HepG2 (cell line): ENCODE results near the gene MAEA. TPM values are rescaled to one million over a fixed set of nuclear protein-coding genes. Genes with fewer than 3 reads are reported as not detected.
A peak's percentile ranks its signal among the peaks of the same experiment; 100 is the strongest.

ENCODE experiments used
- ARNTL ChIP-seq: sonication (generic); formaldehyde crosslinking; IDR thresholded peaks from 2 replicates; pipeline ENCODE4 v1.4.0; 2020; ENCODE audit warnings: mild to moderate bottlenecking, missing genetic modification reagents
- CBX1 ChIP-seq: IDR thresholded peaks from one replicate; pipeline ENCODE4 v1.6.1; 2016; ENCODE audit warnings: antibody characterized with exemption, low read depth
- GABPB1 ChIP-seq: IDR thresholded peaks from 2 replicates; pipeline ENCODE4 v1.6.1; 2016; ENCODE audit warnings: mild to moderate bottlenecking, missing genetic modification reagents, moderate library complexity, missing compliant biosample characterization
- HBP1 ChIP-seq: IDR thresholded peaks from 2 replicates; pipeline ENCODE4 v1.6.1; 2016; ENCODE audit warnings: low read depth, control low read depth
- HCFC1 ChIP-seq: fragments of 150-350 bp; IDR thresholded peaks from 2 replicates; pipeline ENCODE4 v1.6.1; 2014; ENCODE audit warnings: low read depth, low read length
- HMG20B ChIP-seq: conservative IDR thresholded peaks from 2 replicates; pipeline ENCODE4 v1.6.1; 2016; ENCODE audit warnings: missing genetic modification reagents, missing compliant biosample characterization
- HNF1B ChIP-seq: sonication (generic); formaldehyde crosslinking; IDR thresholded peaks from 2 replicates; pipeline ENCODE4 v1.5.1; 2020; ENCODE audit warnings: mild to moderate bottlenecking, moderate library complexity, missing genetic modification reagents
- JUN ChIP-seq: sonication (generic); formaldehyde crosslinking; IDR thresholded peaks from 2 replicates; pipeline ENCODE4 v1.4.0; 2020; ENCODE audit warnings: mild to moderate bottlenecking, missing genetic modification reagents
- KDM3A ChIP-seq: IDR thresholded peaks from 2 replicates; pipeline ENCODE4 v1.6.1; 2018; ENCODE audit warnings: low read depth, missing compliant biosample characterization
- KLF13 ChIP-seq: sonication (generic); formaldehyde crosslinking; IDR thresholded peaks from 2 replicates; pipeline ENCODE4 v1.4.0; 2020; ENCODE audit warnings: mild to moderate bottlenecking, missing genetic modification reagents
- NFYC ChIP-seq: IDR thresholded peaks from 2 replicates; pipeline ENCODE4 v1.6.1; 2016; ENCODE audit warnings: missing genetic modification reagents, missing compliant biosample characterization
- POLR2G ChIP-seq: fragments of 200-400 bp; formaldehyde crosslinking; IDR thresholded peaks from 2 replicates; pipeline ENCODE4 v1.6.1; 2018; ENCODE audit warnings: mild to moderate bottlenecking, low read depth, low read length, moderate library complexity
- PPARG ChIP-seq: conservative IDR thresholded peaks from 2 replicates; pipeline ENCODE4 v1.6.1; 2016; ENCODE audit warnings: missing biosample characterization, missing genetic modification reagents
- SALL1 ChIP-seq: sonication (generic); formaldehyde crosslinking; IDR thresholded peaks from 2 replicates; pipeline ENCODE4 v1.8.0; 2022; ENCODE audit warnings: mild to moderate bottlenecking, missing genetic modification reagents
- SMYD3 ChIP-seq: sonication (generic); formaldehyde crosslinking; IDR thresholded peaks from 2 replicates; pipeline ENCODE4 v1.8.1; 2023; ENCODE audit warnings: mild to moderate bottlenecking, missing genetic modification reagents
- SNRNP70 ChIP-seq: fragments of 200-400 bp; formaldehyde crosslinking; IDR thresholded peaks from 2 replicates; pipeline ENCODE4 v1.6.1; 2017; ENCODE audit warnings: mild to moderate bottlenecking, low read depth, low read length, moderate library complexity
- SP2 ChIP-seq: sonication (generic); formaldehyde crosslinking; IDR thresholded peaks from 2 replicates; pipeline ENCODE4 v1.5.1; 2020; ENCODE audit warnings: mild to moderate bottlenecking, missing genetic modification reagents
- TEAD3 ChIP-seq: optimal IDR thresholded peaks from 2 replicates; pipeline ENCODE3; 2016; ENCODE audit warnings: borderline replicate concordance
- U2AF2 ChIP-seq: fragments of 200-400 bp; formaldehyde crosslinking; IDR thresholded peaks from 2 replicates; pipeline ENCODE4 v1.6.1; 2017; ENCODE audit warnings: low read depth, mild to moderate bottlenecking, low read length
- ZNF276 ChIP-seq: sonication (generic); formaldehyde crosslinking; IDR thresholded peaks from 2 replicates; pipeline ENCODE4 v1.4.0; 2020; ENCODE audit warnings: mild to moderate bottlenecking, low read depth, missing genetic modification reagents
- ZNF281 ChIP-seq: sonication (generic); formaldehyde crosslinking; IDR thresholded peaks from 2 replicates; pipeline ENCODE4 v1.4.0; 2020; ENCODE audit warnings: missing genetic modification reagents, borderline replicate concordance
- ZNF317 ChIP-seq: sonication (generic); formaldehyde crosslinking; IDR thresholded peaks from 2 replicates; pipeline ENCODE4 v1.5.0; 2020; ENCODE audit warnings: mild to moderate bottlenecking, missing genetic modification reagents
- ZSCAN20 ChIP-seq: sonication (generic); formaldehyde crosslinking; IDR thresholded peaks from 2 replicates; pipeline ENCODE4 v1.4.0; 2020; ENCODE audit warnings: missing genetic modification reagents, mild to moderate bottlenecking, borderline replicate concordance
- polyA plus RNA-seq, 8 experiments: library from polyadenylated mRNA; depleted of rRNA in 3 of 8; stranded (reverse) in 7 of 8; unstranded in 1 of 8; fragments of >200 nt; fragmentation: Illumina TruSeq in 4 of 8; extraction: Trizol in 4 of 8; gene quantifications; 2 replicates each; pipeline versions ENCODE4 v1.2.1 to v1.2.3, GENCODE V29; 2011 to 2016; ENCODE audit warnings: low read depth in 4 of 8, missing spikeins in 1 of 8, mixed read lengths in 1 of 8; ENCODE audit not compliant: insufficient read depth in 1 of 8
- total RNA-seq, 5 experiments: library from RNA; depleted of rRNA; stranded (reverse); fragments of >200 nt; fragmentation: Illumina TruSeq; extraction: Trizol; gene quantifications; 2 replicates each; pipeline ENCODE4 v1.2.3, GENCODE V29; 2016; ENCODE audit warnings: low read depth in 1 of 5

Gene MAEA
- total and polyA plus RNA-seq, 2 of the 13 experiments (the other 11 are each of a cell fraction or from before 2014, with no cell fraction given), result 52.0 to 57.1 TPM

GRCh38 chr4:1346781-1347409 lies 57.2 kb downstream of the MAEA start, which contains the start of gene UVSSA (continued):
- 0 out of 2 replicates have a peak, but pooled peaks have one; percentile 20 for TF ChIP-seq KDM3A (CRISPR knock-in tag)
- peak; percentile 91 for TF ChIP-seq NFYC (CRISPR knock-in tag)
- peak; percentile 54; the same call in 1 of the 2 replicates for TF ChIP-seq POLR2G
- no peak for TF ChIP-seq KLF13
- TF ChIP-seq ZNF276 (CRISPR knock-in tag), result no peak
- no peak for TF ChIP-seq U2AF2
- peak; percentile 75; the same call in 1 of the 2 replicates for TF ChIP-seq HBP1 (CRISPR knock-in tag)
- TF ChIP-seq SALL1 (CRISPR knock-in tag), result peak; percentile 77
- TF ChIP-seq CBX1, result peak; percentile 48
- TF ChIP-seq HMG20B (CRISPR knock-in tag), result no peak
- peak; percentile 93 for TF ChIP-seq GABPB1 (CRISPR knock-in tag)
- peak; percentile 92 for TF ChIP-seq SP2 (CRISPR knock-in tag)
- TF ChIP-seq ZSCAN20 (CRISPR knock-in tag), result no peak
- peak; percentile 45; the same call in 1 of the 2 replicates for TF ChIP-seq HCFC1
- TF ChIP-seq HNF1B, result peak; percentile 95
- peak; percentile 42; the same call in 1 of the 2 replicates for TF ChIP-seq ZNF281
- TF ChIP-seq SNRNP70, result no peak
- TF ChIP-seq SMYD3, result no peak
- TF ChIP-seq JUN, result 0 out of 2 replicates have a peak, but pooled peaks have one; percentile 9
- TF ChIP-seq TEAD3 (CRISPR knock-in tag), result peak; percentile 69
- peak; percentile 21; the same call in 1 of the 2 replicates for TF ChIP-seq ARNTL (CRISPR knock-in tag)
- TF ChIP-seq PPARG (CRISPR knock-in tag), result 0 out of 2 replicates have a peak, but pooled peaks have one; percentile 7
- 0 out of 2 replicates have a peak, but pooled peaks have one; percentile 33 for TF ChIP-seq ZNF317 (CRISPR knock-in tag)
